UCSD-AML1 (cell line): ENCODE results near the gene NPBWR2.

ENCODE experiments used
- DNase-seq: peaks from one replicate; lab custom pipeline; 2025; ENCODE audit not compliant: unreplicated experiment; lab: John Stamatoyannopoulos, UW

NPBWR2 gene

DNA sequence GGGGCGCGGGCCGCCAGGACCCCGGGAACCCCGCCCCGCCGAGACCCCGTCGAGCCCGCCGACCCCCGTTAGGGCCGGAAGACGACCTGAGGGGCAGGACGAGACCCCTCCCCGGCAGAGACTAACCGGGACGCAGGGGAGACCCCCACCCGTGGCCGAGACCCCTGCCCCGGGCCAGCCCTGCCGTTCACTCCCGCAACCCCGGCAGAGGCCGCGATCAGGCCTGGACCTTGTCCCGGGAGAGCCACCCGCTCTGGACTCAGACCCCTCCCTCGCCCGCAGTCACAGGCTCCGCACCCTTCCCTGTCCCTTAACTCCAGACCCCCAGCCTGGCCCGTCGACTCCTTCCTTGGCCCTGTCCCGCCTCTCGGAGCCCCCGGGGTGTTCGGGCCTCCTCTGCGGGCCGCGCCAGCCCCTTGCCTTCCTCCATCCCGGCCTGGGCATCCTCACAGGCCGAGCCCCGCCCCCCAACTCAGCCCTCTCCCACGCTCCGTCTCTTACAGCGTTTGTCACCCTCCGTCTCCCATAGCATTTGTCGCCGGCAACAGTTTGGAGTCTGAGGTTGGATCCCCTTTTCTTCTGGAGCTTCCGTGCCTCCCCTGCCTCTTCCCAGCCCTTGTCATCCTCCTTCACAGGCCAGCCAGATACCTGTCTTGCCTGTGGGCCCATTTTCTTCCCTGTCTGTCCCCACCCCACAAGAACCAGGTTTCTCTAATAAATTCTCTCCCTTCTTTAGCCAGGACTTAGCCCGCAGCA lies 43.8 kb downstream of the NPBWR2 start:
- DNase-seq: peak; percentile 39

DNA sequence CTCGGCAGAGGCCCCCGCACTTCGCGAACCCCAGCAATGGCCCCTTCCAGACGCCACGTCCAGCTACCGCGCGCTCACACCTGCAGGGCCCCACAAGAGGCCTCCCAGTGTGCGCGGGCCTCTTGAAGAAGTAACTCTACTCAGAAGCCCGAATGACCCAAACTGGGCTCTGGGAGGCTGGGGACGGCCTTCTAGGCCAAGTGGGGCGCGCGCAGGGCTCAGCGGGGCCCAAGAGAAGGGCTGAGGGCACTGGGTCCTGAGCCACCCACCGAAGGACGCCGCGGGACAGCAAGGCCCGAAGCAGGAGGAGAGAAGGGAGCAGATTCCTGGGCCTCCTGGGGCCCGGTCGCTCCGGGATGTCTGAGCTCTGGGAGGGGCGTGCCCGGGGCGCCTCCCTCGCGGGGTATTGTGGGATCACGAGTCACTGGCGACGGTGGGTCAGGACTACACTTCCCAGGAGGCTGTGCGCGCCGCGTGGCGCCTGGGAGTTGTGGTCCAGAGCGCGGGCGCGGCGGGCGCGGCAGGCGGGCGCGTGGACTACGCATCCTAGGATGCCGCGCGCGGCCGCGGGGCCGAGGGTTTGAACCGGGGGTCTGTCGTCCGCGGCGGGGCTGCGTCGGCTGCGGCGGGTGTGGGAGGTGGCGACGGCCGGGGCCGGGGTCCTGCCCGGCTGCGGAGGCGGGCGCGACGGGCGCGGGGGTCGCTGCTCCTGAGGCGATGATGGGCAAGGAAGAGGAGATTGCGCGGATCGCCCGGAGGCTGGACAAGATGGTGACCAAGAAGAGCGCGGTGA lies 44.6 kb downstream of the NPBWR2 start, which contains the start of gene TCEA2:
TCEA2 (plus strand) TSS at position 603 of the 793 bp plus-strand sequence; CDS start at position 718, 115 bp downstream.
- DNase-seq: peak; percentile 96

DNA sequence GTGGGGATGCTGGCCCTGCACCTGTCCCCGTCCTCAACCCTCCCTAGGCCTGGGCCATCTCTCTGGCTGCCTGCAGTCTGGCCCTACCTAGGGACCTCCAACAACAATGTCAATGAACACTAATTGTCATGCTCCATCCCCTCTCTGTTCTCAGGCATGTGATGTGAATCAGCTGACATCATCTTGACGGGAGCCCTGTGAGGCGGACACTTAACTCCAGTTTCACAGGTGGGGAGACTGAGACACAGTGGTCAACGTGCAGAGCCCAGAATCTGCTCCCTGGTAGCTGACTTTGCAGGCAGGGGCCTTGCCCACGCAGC lies 45.1 kb downstream of the NPBWR2 start:
- no peak for DNase-seq

GRCh38 chr20:64058536-64058935 lies 48.8 kb downstream of the NPBWR2 start:
- no peak for DNase-seq

GRCh38 chr20:64057628-64058498 lies 49.5 kb downstream of the NPBWR2 start:
- DNase-seq: peak; percentile 75

GRCh38 chr20:64056889-64057627 lies 50.3 kb downstream of the NPBWR2 start:
- no peak for DNase-seq

GRCh38 chr20:64056639-64056888 lies 50.8 kb downstream of the NPBWR2 start:
- DNase-seq: no peak

DNA sequence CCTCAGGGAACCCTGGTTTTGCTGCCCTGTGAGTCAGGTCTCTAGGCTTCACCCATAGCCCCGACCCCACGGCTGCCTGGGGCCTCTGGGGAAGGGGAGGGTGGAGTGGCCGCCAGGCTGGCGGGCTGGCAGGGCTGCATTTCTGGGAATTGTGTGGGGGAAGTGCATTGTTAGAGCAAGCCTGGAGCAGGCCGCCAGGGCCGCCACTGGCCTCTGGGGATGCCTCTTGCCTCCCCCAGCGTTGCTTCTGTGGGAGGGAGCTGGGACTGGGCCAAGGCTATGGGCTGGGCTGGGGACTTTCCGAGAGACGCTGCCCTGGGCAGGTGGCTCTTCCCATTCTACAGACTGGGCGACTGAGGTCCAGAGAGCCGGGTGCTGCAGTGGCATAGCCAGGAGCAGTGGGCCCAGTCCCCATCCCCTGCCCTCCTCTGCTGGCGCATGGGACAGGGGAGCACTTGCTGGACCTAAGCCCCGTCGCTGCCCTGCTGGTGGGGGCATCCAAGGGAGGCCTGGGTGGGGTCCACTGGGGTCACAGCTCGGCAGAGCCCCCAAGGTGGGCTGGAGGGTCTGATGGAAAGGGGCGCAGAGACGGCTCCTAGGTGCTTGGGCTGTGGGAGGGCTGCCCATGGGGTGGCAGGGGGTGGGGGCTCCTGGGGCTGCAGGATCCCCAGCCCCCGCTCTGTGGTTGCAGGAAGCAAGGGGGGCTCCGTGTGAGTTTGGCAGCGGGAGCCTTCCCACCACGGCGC lies 51.3 kb downstream of the NPBWR2 start:
- no peak for DNase-seq

- DNase-seq: no peak
These were observed 51.9 kb downstream of the NPBWR2 start for GRCh38 chr20:64055396-64055892.

DNA sequence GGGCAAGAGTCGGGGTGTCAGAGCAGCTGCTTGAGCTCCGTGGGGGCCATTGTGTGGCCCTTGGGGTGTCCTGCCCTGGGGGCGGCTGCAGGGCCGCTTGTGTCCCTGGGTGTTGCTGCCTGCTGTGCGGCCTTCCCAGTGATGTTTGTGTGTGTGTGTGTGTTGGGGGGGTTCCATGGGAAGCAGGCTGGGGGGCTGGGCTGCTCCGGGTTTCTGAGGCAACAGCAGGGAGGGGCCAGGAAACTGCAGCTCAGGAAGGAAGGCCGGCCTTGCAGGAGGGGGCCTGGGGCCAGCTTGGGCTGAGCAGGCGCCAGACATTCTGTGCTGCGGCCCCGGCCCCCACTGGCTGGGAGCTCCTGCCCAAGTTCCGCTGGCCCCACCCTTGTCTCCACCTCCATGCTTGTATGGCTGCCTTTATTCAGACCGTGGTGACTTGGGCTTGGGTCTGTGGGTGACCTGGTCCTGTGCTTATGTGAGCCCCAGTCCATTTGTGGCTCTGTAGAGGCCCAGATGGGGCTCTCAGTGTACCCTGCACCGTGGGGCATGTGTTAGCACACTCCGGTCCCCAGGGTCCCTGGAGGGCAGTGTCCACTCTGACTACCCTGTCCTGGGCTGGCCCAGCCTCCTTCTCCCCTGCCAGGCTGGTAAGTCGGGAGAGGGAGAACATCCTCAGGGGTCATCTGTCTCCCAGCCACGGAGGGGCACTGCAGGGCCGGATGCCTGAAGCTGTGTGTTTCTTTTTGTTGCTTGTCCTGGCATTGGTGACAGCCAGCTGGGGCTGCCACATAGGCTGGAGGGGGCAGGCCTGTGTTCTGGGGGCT lies 53.3 kb downstream of the NPBWR2 start:
- DNase-seq: peak; percentile 91
